ENCODE measurements around the gene ALK.
A peak's percentile ranks its signal among the peaks of the same experiment; 100 is the strongest.
"Not testable (repeated sequence)": the region's sequence is repeated elsewhere in the genome, so short reads cannot be mapped to it uniquely, and the experiment has no call there.

ALK gene

GRCh38 chr2:29839306-29839705 lies 82.1 kb downstream of the ALK start:
- no peak for DNase-seq (ENCODE audit: low spot score)

- no peak for DNase-seq (ENCODE audit: low spot score)
Observed at GRCh38 chr2:29837925-29838324, 83.5 kb downstream of the ALK start.

- DNase-seq (ENCODE audit: low spot score): no peak
Observed at GRCh38 chr2:29834624-29835023, 86.8 kb downstream of the ALK start.

GRCh38 chr2:29834036-29834540 lies 87.3 kb downstream of the ALK start:
- no peak for DNase-seq (ENCODE audit: low spot score)

GRCh38 chr2:29831560-29831959 lies 89.8 kb downstream of the ALK start:
- DNase-seq (ENCODE audit: low spot score): no peak

- peak; percentile 65 for DNase-seq (ENCODE audit: low spot score)
Observed at GRCh38 chr2:29829841-29830240, 91.5 kb downstream of the ALK start.

- not testable (repeated sequence) for DNase-seq (ENCODE audit: low spot score)
Observed at GRCh38 chr2:29824145-29824544, 97.2 kb downstream of the ALK start.

GRCh38 chr2:29821591-29821990 lies 99.8 kb downstream of the ALK start:
- DNase-seq (ENCODE audit: low spot score): no peak

- DNase-seq (ENCODE audit: low spot score): no peak
Observed at GRCh38 chr2:29819570-29819969, 101.8 kb downstream of the ALK start.

- DNase-seq (ENCODE audit: low spot score): peak; percentile 79
Observed at GRCh38 chr2:29817801-29818680, 103.3 kb downstream of the ALK start.

GRCh38 chr2:29817299-29817698 lies 104.1 kb downstream of the ALK start:
- no peak for DNase-seq (ENCODE audit: low spot score)

- no peak for DNase-seq (ENCODE audit: low spot score)
Observed at GRCh38 chr2:29816651-29817050, 104.7 kb downstream of the ALK start.

GRCh38 chr2:29811378-29811777 lies 110.0 kb downstream of the ALK start:
- DNase-seq (ENCODE audit: low spot score): no peak

GRCh38 chr2:29810956-29811355 lies 110.4 kb downstream of the ALK start:
- DNase-seq (ENCODE audit: low spot score): no peak

GRCh38 chr2:29808321-29808720 lies 113.1 kb downstream of the ALK start:
- DNase-seq (ENCODE audit: low spot score): no peak

- DNase-seq (ENCODE audit: low spot score): no peak
Observed at GRCh38 chr2:29807082-29807481, 114.3 kb downstream of the ALK start.

- no peak for DNase-seq (ENCODE audit: low spot score)
Observed at GRCh38 chr2:29806461-29806860, 114.9 kb downstream of the ALK start.

GRCh38 chr2:29804671-29805070 lies 116.7 kb downstream of the ALK start:
- DNase-seq (ENCODE audit: low spot score): no peak

- DNase-seq (ENCODE audit: low spot score): no peak
Observed at GRCh38 chr2:29803537-29803936, 117.8 kb downstream of the ALK start.

- peak; percentile 23 for DNase-seq (ENCODE audit: low spot score)
Observed at GRCh38 chr2:29802986-29803385, 118.4 kb downstream of the ALK start.

GRCh38 chr2:29799628-29800027 lies 121.8 kb downstream of the ALK start:
- no peak for DNase-seq (ENCODE audit: low spot score)

GRCh38 chr2:29797916-29798315 lies 123.5 kb downstream of the ALK start:
- DNase-seq (ENCODE audit: low spot score): no peak

GRCh38 chr2:29796446-29796845 lies 124.9 kb downstream of the ALK start:
- DNase-seq (ENCODE audit: low spot score): no peak

Data from Ammon's horn (tissue), 1 donor.